ENCODE data around the gene APCDD1L. TPM values are rescaled to one million over a fixed set of nuclear protein-coding genes. Genes with fewer than 3 reads are reported as not detected.

The APCDD1L gene
- total and polyA plus RNA-seq, 4 donors, result 0.04 TPM; not detected in 3

DNA sequence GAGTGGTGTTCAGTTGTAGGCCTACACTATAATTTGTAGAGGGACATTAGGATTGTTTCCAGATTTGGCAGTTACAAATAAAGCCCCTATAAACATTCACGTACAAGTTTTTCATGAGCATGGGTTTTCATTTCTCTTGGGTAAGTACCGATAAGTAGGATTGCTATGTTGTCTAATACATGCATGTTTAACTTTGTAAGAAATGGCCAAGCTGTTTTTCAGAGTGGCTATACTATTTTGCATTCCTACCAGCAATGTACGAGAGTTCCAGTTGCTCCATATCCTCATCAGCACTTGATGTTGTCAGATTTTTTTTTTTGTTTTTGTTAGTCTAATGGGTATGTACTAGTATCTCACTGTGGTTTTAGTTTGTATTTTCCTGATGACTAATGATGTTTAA, 11.2 kb upstream of the APCDD1L start:
- no peak for TF ChIP-seq HNF4G (IDR thresholded peaks at IDR 0.05)
- TF ChIP-seq RAD21 (IDR thresholded peaks at IDR 0.05), result no peak
- TF ChIP-seq HNF4A (conservative IDR thresholded peaks at IDR 0.05), result no peak
- TF ChIP-seq FOXA2 (IDR thresholded peaks at IDR 0.05), result no peak
- TF ChIP-seq, protein P1, sequence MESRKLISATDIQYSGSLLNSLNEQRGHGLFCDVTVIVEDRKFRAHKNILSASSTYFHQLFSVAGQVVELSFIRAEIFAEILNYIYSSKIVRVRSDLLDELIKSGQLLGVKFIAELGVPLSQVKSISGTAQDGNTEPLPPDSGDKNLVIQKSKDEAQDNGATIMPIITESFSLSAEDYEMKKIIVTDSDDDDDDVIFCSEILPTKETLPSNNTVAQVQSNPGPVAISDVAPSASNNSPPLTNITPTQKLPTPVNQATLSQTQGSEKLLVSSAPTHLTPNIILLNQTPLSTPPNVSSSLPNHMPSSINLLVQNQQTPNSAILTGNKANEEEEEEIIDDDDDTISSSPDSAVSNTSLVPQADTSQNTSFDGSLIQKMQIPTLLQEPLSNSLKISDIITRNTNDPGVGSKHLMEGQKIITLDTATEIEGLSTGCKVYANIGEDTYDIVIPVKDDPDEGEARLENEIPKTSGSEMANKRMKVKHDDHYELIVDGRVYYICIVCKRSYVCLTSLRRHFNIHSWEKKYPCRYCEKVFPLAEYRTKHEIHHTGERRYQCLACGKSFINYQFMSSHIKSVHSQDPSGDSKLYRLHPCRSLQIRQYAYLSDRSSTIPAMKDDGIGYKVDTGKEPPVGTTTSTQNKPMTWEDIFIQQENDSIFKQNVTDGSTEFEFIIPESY (IDR thresholded peaks at IDR 0.05), result no peak
- TF ChIP-seq SP1 (IDR thresholded peaks at IDR 0.05), result no peak
- no peak for TF ChIP-seq ATF3 (IDR thresholded peaks at IDR 0.05)
- TF ChIP-seq FOXA1 (IDR thresholded peaks at IDR 0.05), result no peak
- TF ChIP-seq JUND (IDR thresholded peaks at IDR 0.05), result no peak
- TF ChIP-seq, protein P2, sequence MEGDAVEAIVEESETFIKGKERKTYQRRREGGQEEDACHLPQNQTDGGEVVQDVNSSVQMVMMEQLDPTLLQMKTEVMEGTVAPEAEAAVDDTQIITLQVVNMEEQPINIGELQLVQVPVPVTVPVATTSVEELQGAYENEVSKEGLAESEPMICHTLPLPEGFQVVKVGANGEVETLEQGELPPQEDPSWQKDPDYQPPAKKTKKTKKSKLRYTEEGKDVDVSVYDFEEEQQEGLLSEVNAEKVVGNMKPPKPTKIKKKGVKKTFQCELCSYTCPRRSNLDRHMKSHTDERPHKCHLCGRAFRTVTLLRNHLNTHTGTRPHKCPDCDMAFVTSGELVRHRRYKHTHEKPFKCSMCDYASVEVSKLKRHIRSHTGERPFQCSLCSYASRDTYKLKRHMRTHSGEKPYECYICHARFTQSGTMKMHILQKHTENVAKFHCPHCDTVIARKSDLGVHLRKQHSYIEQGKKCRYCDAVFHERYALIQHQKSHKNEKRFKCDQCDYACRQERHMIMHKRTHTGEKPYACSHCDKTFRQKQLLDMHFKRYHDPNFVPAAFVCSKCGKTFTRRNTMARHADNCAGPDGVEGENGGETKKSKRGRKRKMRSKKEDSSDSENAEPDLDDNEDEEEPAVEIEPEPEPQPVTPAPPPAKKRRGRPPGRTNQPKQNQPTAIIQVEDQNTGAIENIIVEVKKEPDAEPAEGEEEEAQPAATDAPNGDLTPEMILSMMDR (IDR thresholded peaks at IDR 0.05; ENCODE audit: low read depth, low read length, missing input control), result no peak
- TF ChIP-seq RXRA (IDR thresholded peaks at IDR 0.05), result no peak
- no peak for TF ChIP-seq YY1 (IDR thresholded peaks at IDR 0.05)
- TF ChIP-seq TAF1 (conservative IDR thresholded peaks at IDR 0.05), result no peak
- no peak for DNase-seq (ENCODE audit: low spot score)
- 91% methylated on average over 3 of the region's 3 CpGs for whole genome bisulfite sequencing
- Histone ChIP-seq H3K9me3 (ENCODE audit: control insufficient read depth in 4 of 4, low read length in 3 of 4) (peaks cover 6 to 23% (median 15%) of the 10 kb centered on the region in 4 donors), H3K4me3 (ENCODE audit: low read depth in 1 of 3, low read length in 3 of 3) (no peak overlapping the region), H3K27me3 (ENCODE audit: control insufficient read depth in 4 of 4, insufficient read depth in 4 of 4, low read length in 3 of 4) (no peaks in the 10 kb centered on the region), H3K9ac (ENCODE audit: low read depth in 1 of 2, low read length in 2 of 2) (no peak overlapping the region), H3K27ac (ENCODE audit: low read depth in 1 of 2, low read length in 2 of 2) (no peak overlapping the region), H3K4me1 (ENCODE audit: control insufficient read depth in 4 of 4, insufficient read depth in 4 of 4, low read length in 3 of 4) (no peaks in the 10 kb centered on the region), H3K36me3 (ENCODE audit: control insufficient read depth in 4 of 4, insufficient read depth in 3 of 4, low read depth in 1 of 4, low read length in 3 of 4) (peaks cover 0 to 2% (median 0%) of the 10 kb centered on the region in 4 donors)

DNA sequence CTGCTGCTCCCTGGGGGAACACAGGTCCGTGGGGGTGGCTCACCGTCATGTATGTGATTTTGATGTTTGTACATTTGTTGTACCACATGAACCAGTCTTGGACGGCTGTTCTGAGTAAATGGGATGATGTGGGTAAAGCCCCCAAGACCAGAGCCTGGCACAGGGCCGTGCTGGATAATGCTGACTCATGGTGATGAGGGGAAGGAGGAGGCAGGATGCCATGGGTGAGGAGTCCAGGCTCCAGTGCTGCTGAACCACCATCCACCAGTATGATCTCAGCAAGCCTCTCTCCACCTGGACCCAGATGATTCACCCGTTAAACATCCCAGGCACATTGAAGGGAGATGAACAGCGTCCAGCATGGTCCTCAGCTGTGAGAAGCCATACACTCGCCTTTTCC, 9.6 kb upstream of the APCDD1L start:
- DNase-seq (ENCODE audit: low spot score), result no peak
- H3K27ac ChIP-seq (ENCODE audit: low read depth in 1 of 2, low read length in 2 of 2), result no peak overlapping the region
- H3K4me1 ChIP-seq (ENCODE audit: control insufficient read depth in 4 of 4, insufficient read depth in 4 of 4, low read length in 3 of 4), result no peaks in the 10 kb centered on the region
- no peaks in the 10 kb centered on the region for H3K36me3 ChIP-seq (ENCODE audit: control insufficient read depth in 4 of 4, insufficient read depth in 3 of 4, low read depth in 1 of 4, low read length in 3 of 4)
- TF ChIP-seq, protein P2 (IDR thresholded peaks at IDR 0.05; ENCODE audit: low read depth, low read length, missing input control), result no peak
- no peak for TF ChIP-seq SP1 (IDR thresholded peaks at IDR 0.05)
- no peak for TF ChIP-seq RXRA (IDR thresholded peaks at IDR 0.05)
- no peak for TF ChIP-seq EGR1 (IDR thresholded peaks at IDR 0.05; ENCODE audit: low read depth in 2 of 2)
- TF ChIP-seq, protein P1 (IDR thresholded peaks at IDR 0.05), result no peak
- no peak for TF ChIP-seq GABPA (IDR thresholded peaks at IDR 0.05 in 1 of 2, conservative IDR thresholded peaks at IDR 0.05 in 1 of 2)
- no peak for TF ChIP-seq TAF1 (conservative IDR thresholded peaks at IDR 0.05)
- TF ChIP-seq, protein P3, sequence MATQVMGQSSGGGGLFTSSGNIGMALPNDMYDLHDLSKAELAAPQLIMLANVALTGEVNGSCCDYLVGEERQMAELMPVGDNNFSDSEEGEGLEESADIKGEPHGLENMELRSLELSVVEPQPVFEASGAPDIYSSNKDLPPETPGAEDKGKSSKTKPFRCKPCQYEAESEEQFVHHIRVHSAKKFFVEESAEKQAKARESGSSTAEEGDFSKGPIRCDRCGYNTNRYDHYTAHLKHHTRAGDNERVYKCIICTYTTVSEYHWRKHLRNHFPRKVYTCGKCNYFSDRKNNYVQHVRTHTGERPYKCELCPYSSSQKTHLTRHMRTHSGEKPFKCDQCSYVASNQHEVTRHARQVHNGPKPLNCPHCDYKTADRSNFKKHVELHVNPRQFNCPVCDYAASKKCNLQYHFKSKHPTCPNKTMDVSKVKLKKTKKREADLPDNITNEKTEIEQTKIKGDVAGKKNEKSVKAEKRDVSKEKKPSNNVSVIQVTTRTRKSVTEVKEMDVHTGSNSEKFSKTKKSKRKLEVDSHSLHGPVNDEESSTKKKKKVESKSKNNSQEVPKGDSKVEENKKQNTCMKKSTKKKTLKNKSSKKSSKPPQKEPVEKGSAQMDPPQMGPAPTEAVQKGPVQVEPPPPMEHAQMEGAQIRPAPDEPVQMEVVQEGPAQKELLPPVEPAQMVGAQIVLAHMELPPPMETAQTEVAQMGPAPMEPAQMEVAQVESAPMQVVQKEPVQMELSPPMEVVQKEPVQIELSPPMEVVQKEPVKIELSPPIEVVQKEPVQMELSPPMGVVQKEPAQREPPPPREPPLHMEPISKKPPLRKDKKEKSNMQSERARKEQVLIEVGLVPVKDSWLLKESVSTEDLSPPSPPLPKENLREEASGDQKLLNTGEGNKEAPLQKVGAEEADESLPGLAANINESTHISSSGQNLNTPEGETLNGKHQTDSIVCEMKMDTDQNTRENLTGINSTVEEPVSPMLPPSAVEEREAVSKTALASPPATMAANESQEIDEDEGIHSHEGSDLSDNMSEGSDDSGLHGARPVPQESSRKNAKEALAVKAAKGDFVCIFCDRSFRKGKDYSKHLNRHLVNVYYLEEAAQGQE (IDR thresholded peaks at IDR 0.05), result no peak
- no peak for TF ChIP-seq YY1 (IDR thresholded peaks at IDR 0.05)
- no peaks in the 10 kb centered on the region for H3K27me3 ChIP-seq (ENCODE audit: control insufficient read depth in 4 of 4, insufficient read depth in 4 of 4, low read length in 3 of 4)
- H3K9me3 ChIP-seq (ENCODE audit: control insufficient read depth in 4 of 4, low read length in 3 of 4), result peaks cover 6 to 19% (median 11%) of the 10 kb centered on the region in 4 donors
- 67% methylated on average over 7 of the region's 7 CpGs for WGBS
- H3K4me3 ChIP-seq (ENCODE audit: low read depth in 1 of 3, low read length in 3 of 3), result no peak overlapping the region
- no peak overlapping the region for H3K9ac ChIP-seq (ENCODE audit: low read depth in 1 of 2, low read length in 2 of 2)
